Type B pancreatic cell (in vitro differentiated cells): ENCODE results near the gene BSCL2. TPM values are rescaled to one million over a fixed set of nuclear protein-coding genes. Genes with fewer than 3 reads are reported as not detected.

Experiments
- DNase-seq: peaks from one replicate; pipeline ENCODE4 v3.0.0; 2021; ENCODE audit warnings: mixed read lengths; ENCODE audit not compliant: unreplicated experiment; ENCODE audit errors: extremely low spot score
- H3K27ac Mint-ChIP-seq: 2 replicates; pipeline ENCODE4 v1.8.0; 2021; ENCODE audit warnings: mild to moderate bottlenecking, mixed read lengths
- H3K27me3 Mint-ChIP-seq: 2 replicates; pipeline ENCODE4 v1.8.0; 2021; ENCODE audit warnings: mixed read lengths
- H3K36me3 Mint-ChIP-seq: 2 replicates; pipeline ENCODE4 v1.8.0; 2021; ENCODE audit warnings: mixed read lengths
- H3K4me1 Mint-ChIP-seq: one replicate; pipeline ENCODE4 v1.8.0; 2021; ENCODE audit warnings: mixed read lengths; ENCODE audit not compliant: unreplicated experiment
- H3K4me3 Mint-ChIP-seq: 2 replicates; pipeline ENCODE4 v1.8.0; 2021; ENCODE audit warnings: mild to moderate bottlenecking, mixed read lengths
- H3K9me3 Mint-ChIP-seq: 2 replicates; pipeline ENCODE4 v1.8.0; 2021; ENCODE audit warnings: mixed read lengths
- CTCF ChIP-seq: fragments of 200-600 bp; sonication (generic); conservative IDR thresholded peaks from 2 replicates; pipeline ENCODE4 v1.5.0; 2021; ENCODE audit warnings: antibody characterized with exemption, mild to moderate bottlenecking
- total RNA-seq: library from RNA; stranded (reverse); gene quantifications from 2 replicates; pipeline ENCODE4 v1.2.1, GENCODE V29; 2021; ENCODE audit warnings: low replicate concordance

BSCL2 gene
- total RNA-seq, 1 donor from 2014 or later, result 94.6 TPM

GRCh38 chr11:62725646-62726045, 18.4 kb upstream of the BSCL2 start:
- H3K27me3 Mint-ChIP-seq, result no peaks in the 10 kb centered on the region
- peaks cover 39% of the 10 kb centered on the region for H3K4me1 Mint-ChIP-seq
- DNase-seq, result no peak
- no peak for TF ChIP-seq CTCF
- H3K9me3 Mint-ChIP-seq, result no peaks in the 10 kb centered on the region
- peaks cover 39% of the 10 kb centered on the region for H3K36me3 Mint-ChIP-seq
- H3K4me3 Mint-ChIP-seq, result peak overlapping the region; percentile 95
- H3K27ac Mint-ChIP-seq, result peak overlapping the region; percentile 93

GRCh38 chr11:62724171-62724570, 16.9 kb upstream of the BSCL2 start:
- no peaks in the 10 kb centered on the region for H3K27me3 Mint-ChIP-seq
- no peak for DNase-seq
- no peak for TF ChIP-seq CTCF
- peak overlapping the region; percentile 93 for H3K27ac Mint-ChIP-seq
- peaks cover 49% of the 10 kb centered on the region for H3K36me3 Mint-ChIP-seq
- H3K9me3 Mint-ChIP-seq, result no peaks in the 10 kb centered on the region
- peaks cover 39% of the 10 kb centered on the region for H3K4me1 Mint-ChIP-seq
- H3K4me3 Mint-ChIP-seq, result peak overlapping the region; percentile 95

- Mint-ChIP-seq H3K27ac (peak overlapping the region; percentile 86), H3K4me1 (peaks cover 38% of the 10 kb centered on the region), H3K9me3 (no peaks in the 10 kb centered on the region), H3K27me3 (no peaks in the 10 kb centered on the region), H3K36me3 (peaks cover 60% of the 10 kb centered on the region), H3K4me3 (peak overlapping the region; percentile 51)
- TF ChIP-seq CTCF, result peak; percentile 32
- DNase-seq, result no peak
Observed at GRCh38 chr11:62721994-62722393, 14.8 kb upstream of the BSCL2 start.

- no peak for TF ChIP-seq CTCF
- Mint-ChIP-seq H3K36me3 (peaks cover 66% of the 10 kb centered on the region), H3K4me1 (peaks cover 29% of the 10 kb centered on the region), H3K9me3 (no peaks in the 10 kb centered on the region), H3K27me3 (no peaks in the 10 kb centered on the region), H3K4me3 (no peak overlapping the region), H3K27ac (peak overlapping the region; percentile 39)
- no peak for DNase-seq
Observed at GRCh38 chr11:62719302-62719978, 12.2 kb upstream of the BSCL2 start.

- Mint-ChIP-seq H3K27ac (peak overlapping the region; percentile 36), H3K4me1 (peaks cover 22% of the 10 kb centered on the region), H3K4me3 (no peak overlapping the region), H3K36me3 (peaks cover 66% of the 10 kb centered on the region), H3K27me3 (no peaks in the 10 kb centered on the region), H3K9me3 (no peaks in the 10 kb centered on the region)
- TF ChIP-seq CTCF, result no peak
- DNase-seq, result no peak
Observed at GRCh38 chr11:62716816-62717215, 9.6 kb upstream of the BSCL2 start.
